WTC11 (cell line): Measurements from ENCODE around the gene SPEM3. TPM values are rescaled to one million over a fixed set of nuclear protein-coding genes. Genes with fewer than 3 reads are reported as not detected.

Experiments
- FOXJ3 ChIP-seq: sonication (generic); formaldehyde crosslinking; IDR thresholded peaks from 2 replicates; pipeline ENCODE4 v1.9.0; 2021; ENCODE audit warnings: missing genetic modification reagents, mild to moderate bottlenecking, borderline replicate concordance
- MXD4 ChIP-seq: fragments of 250-450 bp; sonication (Bioruptor Pico); IDR thresholded peaks from 2 replicates; pipeline ENCODE4 v1.8.0; 2021; ENCODE audit warnings: mild to moderate bottlenecking, moderate library complexity, borderline replicate concordance
- MYBL2 ChIP-seq: sonication (generic); formaldehyde crosslinking; IDR thresholded peaks from 2 replicates; pipeline ENCODE4 v1.8.1; 2023; ENCODE audit warnings: mild to moderate bottlenecking, moderate library complexity, missing genetic modification reagents
- RORB ChIP-seq: fragments of 250-450 bp; sonication (Bioruptor Pico); IDR thresholded peaks from 2 replicates; pipeline ENCODE4 v1.9.0; 2021; ENCODE audit warnings: mild to moderate bottlenecking
- SMAD4 ChIP-seq: sonication (generic); formaldehyde crosslinking; IDR thresholded peaks from 2 replicates; pipeline ENCODE4 v1.8.0; 2022; ENCODE audit warnings: mild to moderate bottlenecking, missing genetic modification reagents
- ZNF423 ChIP-seq: fragments of 250-450 bp; sonication (Bioruptor Pico); IDR thresholded peaks from 2 replicates; pipeline ENCODE4 v2.1.2; 2022; ENCODE audit warnings: mild to moderate bottlenecking, moderate library complexity
- ZNF671 ChIP-seq: fragments of 250-450 bp; sonication (Bioruptor Pico); IDR thresholded peaks from 2 replicates; pipeline ENCODE4 v1.8.0; 2021; ENCODE audit warnings: mild to moderate bottlenecking
- total RNA-seq: library from RNA; stranded (reverse); gene quantifications from 3 replicates; pipeline ENCODE4 v1.2.3, GENCODE V29; 2021
- TF ChIP-seq, protein P1 (sequence below): fragments of 250-450 bp; sonication (Bioruptor Pico); IDR thresholded peaks from 2 replicates; pipeline ENCODE4 v1.9.0; 2021; ENCODE audit warnings: mild to moderate bottlenecking
- TF ChIP-seq, protein P2 (sequence below): fragments of 250-450 bp; sonication (Bioruptor Pico); IDR thresholded peaks from 2 replicates; pipeline ENCODE4 v1.9.0; 2021; ENCODE audit warnings: moderate library complexity, mild to moderate bottlenecking, inconsistent platforms, borderline replicate concordance
- TF ChIP-seq, protein P3 (sequence below): sonication (generic); formaldehyde crosslinking; IDR thresholded peaks from 2 replicates; pipeline ENCODE4 v1.8.0; 2023; ENCODE audit warnings: missing genetic modification reagents, mild to moderate bottlenecking, borderline replicate concordance
- TF ChIP-seq, protein P4 (sequence below): sonication (generic); formaldehyde crosslinking; IDR thresholded peaks from 2 replicates; pipeline ENCODE4 v1.8.1; 2023; ENCODE audit warnings: mild to moderate bottlenecking, moderate library complexity, missing genetic modification reagents
- TF ChIP-seq, protein P5 (sequence below): fragments of 250-450 bp; sonication (Bioruptor Pico); IDR thresholded peaks from 2 replicates; pipeline ENCODE4 v1.9.0; 2021; ENCODE audit warnings: mild to moderate bottlenecking
- TF ChIP-seq, protein P6 (sequence below): fragments of 250-450 bp; sonication (Bioruptor Pico); conservative IDR thresholded peaks from 2 replicates; pipeline ENCODE4 v1.9.0; 2021; ENCODE audit warnings: mild to moderate bottlenecking
- TF ChIP-seq, protein P7 (sequence below): sonication (generic); formaldehyde crosslinking; IDR thresholded peaks from 2 replicates; pipeline ENCODE4 v1.8.0; 2023; ENCODE audit warnings: missing genetic modification reagents
- TF ChIP-seq, protein P8 (sequence below): fragments of 200-600 bp; IDR thresholded peaks from 2 replicates; pipeline ENCODE4 v1.8.0; 2022; ENCODE audit warnings: antibody characterized with exemption
- TF ChIP-seq, protein P9 (sequence below): sonication (generic); formaldehyde crosslinking; IDR thresholded peaks from 2 replicates; pipeline ENCODE4 v1.8.1; 2023; ENCODE audit warnings: mild to moderate bottlenecking, missing genetic modification reagents
- TF ChIP-seq, protein P10 (sequence below): sonication (generic); formaldehyde crosslinking; IDR thresholded peaks from 2 replicates; pipeline ENCODE4 v1.8.0; 2023; ENCODE audit warnings: mild to moderate bottlenecking, missing genetic modification reagents

The SPEM3 gene
- total RNA-seq, 1 experiment from 2014 or later, result not detected

DNA sequence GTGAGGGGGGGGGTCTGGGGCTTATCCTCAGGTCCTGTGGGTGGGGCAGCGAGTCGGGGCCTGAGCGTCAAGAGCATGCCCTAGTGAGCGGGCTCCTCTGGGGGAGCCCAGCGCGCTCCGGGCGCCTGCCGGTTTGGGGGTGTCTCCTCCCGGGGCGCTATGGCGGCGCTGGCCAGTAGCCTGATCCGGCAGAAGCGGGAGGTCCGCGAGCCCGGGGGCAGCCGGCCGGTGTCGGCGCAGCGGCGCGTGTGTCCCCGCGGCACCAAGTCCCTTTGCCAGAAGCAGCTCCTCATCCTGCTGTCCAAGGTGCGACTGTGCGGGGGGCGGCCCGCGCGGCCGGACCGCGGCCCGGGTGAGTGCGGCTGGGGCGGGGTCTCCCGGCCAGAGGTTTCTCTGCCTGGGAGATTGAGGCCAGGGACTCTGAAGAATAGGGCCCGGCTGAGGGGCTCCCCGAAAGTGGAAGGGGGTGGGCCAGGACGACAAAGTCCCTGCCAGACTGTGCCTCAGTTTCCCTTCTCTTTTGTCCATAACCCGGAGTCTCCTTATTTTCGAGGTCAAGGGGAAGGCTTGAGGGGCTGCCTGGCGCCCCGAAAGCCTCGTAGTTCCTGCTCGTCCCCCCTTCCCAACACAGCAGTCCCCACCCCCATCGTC, 10.9 kb downstream of the SPEM3 start, which contains the start of gene FGF11 (continued):
- TF ChIP-seq, protein P1, sequence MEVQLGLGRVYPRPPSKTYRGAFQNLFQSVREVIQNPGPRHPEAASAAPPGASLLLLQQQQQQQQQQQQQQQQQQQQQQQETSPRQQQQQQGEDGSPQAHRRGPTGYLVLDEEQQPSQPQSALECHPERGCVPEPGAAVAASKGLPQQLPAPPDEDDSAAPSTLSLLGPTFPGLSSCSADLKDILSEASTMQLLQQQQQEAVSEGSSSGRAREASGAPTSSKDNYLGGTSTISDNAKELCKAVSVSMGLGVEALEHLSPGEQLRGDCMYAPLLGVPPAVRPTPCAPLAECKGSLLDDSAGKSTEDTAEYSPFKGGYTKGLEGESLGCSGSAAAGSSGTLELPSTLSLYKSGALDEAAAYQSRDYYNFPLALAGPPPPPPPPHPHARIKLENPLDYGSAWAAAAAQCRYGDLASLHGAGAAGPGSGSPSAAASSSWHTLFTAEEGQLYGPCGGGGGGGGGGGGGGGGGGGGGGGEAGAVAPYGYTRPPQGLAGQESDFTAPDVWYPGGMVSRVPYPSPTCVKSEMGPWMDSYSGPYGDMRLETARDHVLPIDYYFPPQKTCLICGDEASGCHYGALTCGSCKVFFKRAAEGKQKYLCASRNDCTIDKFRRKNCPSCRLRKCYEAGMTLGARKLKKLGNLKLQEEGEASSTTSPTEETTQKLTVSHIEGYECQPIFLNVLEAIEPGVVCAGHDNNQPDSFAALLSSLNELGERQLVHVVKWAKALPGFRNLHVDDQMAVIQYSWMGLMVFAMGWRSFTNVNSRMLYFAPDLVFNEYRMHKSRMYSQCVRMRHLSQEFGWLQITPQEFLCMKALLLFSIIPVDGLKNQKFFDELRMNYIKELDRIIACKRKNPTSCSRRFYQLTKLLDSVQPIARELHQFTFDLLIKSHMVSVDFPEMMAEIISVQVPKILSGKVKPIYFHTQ (CRISPR knock-in tag), result no peak
- no peak for TF ChIP-seq ZNF423 (CRISPR knock-in tag)
- TF ChIP-seq, protein P2, sequence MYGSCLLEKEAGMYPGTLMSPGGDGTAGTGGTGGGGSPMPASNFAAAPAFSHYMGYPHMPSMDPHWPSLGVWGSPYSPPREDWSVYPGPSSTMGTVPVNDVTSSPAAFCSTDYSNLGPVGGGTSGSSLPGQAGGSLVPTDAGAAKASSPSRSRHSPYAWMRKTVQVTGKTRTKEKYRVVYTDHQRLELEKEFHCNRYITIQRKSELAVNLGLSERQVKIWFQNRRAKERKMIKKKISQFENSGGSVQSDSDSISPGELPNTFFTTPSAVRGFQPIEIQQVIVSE (CRISPR knock-in tag), result no peak
- TF ChIP-seq, protein P3, sequence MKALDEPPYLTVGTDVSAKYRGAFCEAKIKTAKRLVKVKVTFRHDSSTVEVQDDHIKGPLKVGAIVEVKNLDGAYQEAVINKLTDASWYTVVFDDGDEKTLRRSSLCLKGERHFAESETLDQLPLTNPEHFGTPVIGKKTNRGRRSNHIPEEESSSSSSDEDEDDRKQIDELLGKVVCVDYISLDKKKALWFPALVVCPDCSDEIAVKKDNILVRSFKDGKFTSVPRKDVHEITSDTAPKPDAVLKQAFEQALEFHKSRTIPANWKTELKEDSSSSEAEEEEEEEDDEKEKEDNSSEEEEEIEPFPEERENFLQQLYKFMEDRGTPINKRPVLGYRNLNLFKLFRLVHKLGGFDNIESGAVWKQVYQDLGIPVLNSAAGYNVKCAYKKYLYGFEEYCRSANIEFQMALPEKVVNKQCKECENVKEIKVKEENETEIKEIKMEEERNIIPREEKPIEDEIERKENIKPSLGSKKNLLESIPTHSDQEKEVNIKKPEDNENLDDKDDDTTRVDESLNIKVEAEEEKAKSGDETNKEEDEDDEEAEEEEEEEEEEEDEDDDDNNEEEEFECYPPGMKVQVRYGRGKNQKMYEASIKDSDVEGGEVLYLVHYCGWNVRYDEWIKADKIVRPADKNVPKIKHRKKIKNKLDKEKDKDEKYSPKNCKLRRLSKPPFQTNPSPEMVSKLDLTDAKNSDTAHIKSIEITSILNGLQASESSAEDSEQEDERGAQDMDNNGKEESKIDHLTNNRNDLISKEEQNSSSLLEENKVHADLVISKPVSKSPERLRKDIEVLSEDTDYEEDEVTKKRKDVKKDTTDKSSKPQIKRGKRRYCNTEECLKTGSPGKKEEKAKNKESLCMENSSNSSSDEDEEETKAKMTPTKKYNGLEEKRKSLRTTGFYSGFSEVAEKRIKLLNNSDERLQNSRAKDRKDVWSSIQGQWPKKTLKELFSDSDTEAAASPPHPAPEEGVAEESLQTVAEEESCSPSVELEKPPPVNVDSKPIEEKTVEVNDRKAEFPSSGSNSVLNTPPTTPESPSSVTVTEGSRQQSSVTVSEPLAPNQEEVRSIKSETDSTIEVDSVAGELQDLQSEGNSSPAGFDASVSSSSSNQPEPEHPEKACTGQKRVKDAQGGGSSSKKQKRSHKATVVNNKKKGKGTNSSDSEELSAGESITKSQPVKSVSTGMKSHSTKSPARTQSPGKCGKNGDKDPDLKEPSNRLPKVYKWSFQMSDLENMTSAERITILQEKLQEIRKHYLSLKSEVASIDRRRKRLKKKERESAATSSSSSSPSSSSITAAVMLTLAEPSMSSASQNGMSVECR (CRISPR knock-in tag), result peak; percentile 5; the same call in 1 of the 2 replicates
- TF ChIP-seq, protein P4, sequence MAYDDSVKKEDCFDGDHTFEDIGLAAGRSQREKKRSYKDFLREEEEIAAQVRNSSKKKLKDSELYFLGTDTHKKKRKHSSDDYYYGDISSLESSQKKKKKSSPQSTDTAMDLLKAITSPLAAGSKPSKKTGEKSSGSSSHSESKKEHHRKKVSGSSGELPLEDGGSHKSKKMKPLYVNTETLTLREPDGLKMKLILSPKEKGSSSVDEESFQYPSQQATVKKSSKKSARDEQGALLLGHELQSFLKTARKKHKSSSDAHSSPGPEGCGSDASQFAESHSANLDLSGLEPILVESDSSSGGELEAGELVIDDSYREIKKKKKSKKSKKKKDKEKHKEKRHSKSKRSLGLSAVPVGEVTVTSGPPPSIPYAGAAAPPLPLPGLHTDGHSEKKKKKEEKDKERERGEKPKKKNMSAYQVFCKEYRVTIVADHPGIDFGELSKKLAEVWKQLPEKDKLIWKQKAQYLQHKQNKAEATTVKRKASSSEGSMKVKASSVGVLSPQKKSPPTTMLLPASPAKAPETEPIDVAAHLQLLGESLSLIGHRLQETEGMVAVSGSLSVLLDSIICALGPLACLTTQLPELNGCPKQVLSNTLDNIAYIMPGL, result no peak
- TF ChIP-seq, protein P5, sequence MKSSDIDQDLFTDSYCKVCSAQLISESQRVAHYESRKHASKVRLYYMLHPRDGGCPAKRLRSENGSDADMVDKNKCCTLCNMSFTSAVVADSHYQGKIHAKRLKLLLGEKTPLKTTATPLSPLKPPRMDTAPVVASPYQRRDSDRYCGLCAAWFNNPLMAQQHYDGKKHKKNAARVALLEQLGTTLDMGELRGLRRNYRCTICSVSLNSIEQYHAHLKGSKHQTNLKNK, result no peak
- TF ChIP-seq, protein P6, sequence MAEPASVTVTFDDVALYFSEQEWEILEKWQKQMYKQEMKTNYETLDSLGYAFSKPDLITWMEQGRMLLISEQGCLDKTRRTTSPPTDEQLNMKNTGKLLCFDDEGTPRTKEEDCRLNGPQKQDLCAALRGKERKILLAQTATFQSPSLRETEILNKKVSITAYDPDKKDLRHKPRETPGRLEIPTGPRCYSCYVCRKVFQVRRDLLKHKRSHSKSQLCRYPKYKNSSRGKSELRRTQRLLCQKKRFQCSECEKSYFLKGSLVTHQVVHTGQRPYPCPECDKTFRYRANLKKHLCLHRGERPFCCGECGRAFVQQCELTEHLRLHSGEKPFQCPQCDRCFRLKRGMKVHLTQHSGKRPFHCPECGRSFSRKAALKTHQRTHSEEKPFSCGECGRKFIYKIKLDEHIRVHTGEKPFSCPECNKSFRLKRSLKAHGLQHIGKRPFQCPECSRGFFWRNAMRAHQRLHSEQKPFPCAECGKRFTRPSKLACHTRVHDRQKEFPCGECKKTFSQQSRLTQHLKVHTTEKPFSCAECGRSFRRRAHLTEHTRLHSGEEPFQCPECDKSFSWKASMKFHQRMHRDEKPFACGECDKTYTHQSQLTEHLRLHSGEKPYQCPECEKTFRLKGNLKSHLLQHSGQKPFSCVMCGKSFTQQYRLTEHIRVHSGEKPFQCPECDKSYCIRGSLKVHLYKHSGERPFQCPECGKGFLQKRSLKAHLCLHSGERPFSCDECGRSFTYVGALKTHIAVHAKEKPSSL (CRISPR knock-in tag), result no peak
- TF ChIP-seq MYBL2 (CRISPR knock-in tag), result 0 out of 2 replicates have a peak, but pooled peaks have one; percentile 17
- TF ChIP-seq RORB (CRISPR knock-in tag), result no peak
- TF ChIP-seq FOXJ3, result no peak
- TF ChIP-seq, protein P7, sequence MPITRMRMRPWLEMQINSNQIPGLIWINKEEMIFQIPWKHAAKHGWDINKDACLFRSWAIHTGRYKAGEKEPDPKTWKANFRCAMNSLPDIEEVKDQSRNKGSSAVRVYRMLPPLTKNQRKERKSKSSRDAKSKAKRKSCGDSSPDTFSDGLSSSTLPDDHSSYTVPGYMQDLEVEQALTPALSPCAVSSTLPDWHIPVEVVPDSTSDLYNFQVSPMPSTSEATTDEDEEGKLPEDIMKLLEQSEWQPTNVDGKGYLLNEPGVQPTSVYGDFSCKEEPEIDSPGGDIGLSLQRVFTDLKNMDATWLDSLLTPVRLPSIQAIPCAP, result no peak
- TF ChIP-seq, protein P8, sequence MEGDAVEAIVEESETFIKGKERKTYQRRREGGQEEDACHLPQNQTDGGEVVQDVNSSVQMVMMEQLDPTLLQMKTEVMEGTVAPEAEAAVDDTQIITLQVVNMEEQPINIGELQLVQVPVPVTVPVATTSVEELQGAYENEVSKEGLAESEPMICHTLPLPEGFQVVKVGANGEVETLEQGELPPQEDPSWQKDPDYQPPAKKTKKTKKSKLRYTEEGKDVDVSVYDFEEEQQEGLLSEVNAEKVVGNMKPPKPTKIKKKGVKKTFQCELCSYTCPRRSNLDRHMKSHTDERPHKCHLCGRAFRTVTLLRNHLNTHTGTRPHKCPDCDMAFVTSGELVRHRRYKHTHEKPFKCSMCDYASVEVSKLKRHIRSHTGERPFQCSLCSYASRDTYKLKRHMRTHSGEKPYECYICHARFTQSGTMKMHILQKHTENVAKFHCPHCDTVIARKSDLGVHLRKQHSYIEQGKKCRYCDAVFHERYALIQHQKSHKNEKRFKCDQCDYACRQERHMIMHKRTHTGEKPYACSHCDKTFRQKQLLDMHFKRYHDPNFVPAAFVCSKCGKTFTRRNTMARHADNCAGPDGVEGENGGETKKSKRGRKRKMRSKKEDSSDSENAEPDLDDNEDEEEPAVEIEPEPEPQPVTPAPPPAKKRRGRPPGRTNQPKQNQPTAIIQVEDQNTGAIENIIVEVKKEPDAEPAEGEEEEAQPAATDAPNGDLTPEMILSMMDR, result no peak
- TF ChIP-seq, protein P9, sequence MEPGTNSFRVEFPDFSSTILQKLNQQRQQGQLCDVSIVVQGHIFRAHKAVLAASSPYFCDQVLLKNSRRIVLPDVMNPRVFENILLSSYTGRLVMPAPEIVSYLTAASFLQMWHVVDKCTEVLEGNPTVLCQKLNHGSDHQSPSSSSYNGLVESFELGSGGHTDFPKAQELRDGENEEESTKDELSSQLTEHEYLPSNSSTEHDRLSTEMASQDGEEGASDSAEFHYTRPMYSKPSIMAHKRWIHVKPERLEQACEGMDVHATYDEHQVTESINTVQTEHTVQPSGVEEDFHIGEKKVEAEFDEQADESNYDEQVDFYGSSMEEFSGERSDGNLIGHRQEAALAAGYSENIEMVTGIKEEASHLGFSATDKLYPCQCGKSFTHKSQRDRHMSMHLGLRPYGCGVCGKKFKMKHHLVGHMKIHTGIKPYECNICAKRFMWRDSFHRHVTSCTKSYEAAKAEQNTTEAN (CRISPR knock-in tag), result 0 out of 2 replicates have a peak, but pooled peaks have one; percentile 19
- TF ChIP-seq SMAD4, result no peak
- TF ChIP-seq MXD4, result no peak
- no peak for TF ChIP-seq ZNF671 (CRISPR knock-in tag)
- TF ChIP-seq, protein P10, sequence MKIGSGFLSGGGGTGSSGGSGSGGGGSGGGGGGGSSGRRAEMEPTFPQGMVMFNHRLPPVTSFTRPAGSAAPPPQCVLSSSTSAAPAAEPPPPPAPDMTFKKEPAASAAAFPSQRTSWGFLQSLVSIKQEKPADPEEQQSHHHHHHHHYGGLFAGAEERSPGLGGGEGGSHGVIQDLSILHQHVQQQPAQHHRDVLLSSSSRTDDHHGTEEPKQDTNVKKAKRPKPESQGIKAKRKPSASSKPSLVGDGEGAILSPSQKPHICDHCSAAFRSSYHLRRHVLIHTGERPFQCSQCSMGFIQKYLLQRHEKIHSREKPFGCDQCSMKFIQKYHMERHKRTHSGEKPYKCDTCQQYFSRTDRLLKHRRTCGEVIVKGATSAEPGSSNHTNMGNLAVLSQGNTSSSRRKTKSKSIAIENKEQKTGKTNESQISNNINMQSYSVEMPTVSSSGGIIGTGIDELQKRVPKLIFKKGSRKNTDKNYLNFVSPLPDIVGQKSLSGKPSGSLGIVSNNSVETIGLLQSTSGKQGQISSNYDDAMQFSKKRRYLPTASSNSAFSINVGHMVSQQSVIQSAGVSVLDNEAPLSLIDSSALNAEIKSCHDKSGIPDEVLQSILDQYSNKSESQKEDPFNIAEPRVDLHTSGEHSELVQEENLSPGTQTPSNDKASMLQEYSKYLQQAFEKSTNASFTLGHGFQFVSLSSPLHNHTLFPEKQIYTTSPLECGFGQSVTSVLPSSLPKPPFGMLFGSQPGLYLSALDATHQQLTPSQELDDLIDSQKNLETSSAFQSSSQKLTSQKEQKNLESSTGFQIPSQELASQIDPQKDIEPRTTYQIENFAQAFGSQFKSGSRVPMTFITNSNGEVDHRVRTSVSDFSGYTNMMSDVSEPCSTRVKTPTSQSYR (CRISPR knock-in tag), result no peak
